NCI-H1092 treated with DMSO at 0.1 percent for 48 hours (cell line): ENCODE data around the gene B9D2.
A peak's percentile ranks its signal among the peaks of the same experiment; 100 is the strongest.
"Not testable (repeated sequence)": the region's sequence is repeated elsewhere in the genome, so short reads cannot be mapped to it uniquely, and the experiment has no call there.

Experiments
- DNase-seq: peaks from one replicate; lab custom pipeline; 2025; lab: John Stamatoyannopoulos, UW

B9D2 gene

DNA sequence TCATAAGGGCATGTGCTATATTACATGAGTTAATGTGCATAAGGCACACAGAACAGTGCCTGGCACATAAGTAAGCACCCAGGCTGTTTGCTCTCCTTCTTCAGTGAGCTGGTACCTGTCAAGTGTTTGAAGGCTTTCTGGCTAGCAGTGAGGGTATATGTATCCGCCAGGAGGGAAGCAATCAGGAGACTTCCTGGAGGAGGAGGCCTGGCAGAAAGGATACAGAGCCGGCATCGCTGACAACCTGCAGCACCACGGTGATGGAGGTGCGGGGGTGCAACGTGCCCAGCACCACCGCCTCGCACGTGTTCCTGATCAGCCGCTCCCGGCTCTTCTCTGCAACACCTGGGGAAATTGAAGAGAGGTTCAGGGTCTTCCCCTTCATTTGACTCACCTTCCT lies 27.7 kb upstream of the B9D2 start:
- no peak for DNase-seq

DNA sequence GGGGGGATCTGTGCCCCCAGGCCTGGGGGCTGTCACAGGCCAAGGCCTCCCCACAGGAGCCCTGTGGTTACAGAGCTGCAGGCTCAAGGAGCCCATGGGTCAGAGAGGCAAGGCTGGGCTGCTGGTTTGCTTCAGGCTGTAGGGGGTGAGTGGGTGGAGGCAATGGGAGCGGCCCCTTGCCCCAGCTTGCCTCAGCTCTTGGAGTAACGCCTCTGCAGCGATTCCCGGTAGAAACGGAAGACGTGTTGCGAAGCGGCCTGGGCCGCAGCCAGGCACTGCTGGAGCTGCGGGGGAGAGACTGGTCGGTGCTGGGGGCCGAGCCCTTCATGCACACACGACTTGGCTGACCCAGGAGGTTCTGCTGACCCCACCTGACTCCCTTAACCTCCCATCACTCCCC lies 22.5 kb upstream of the B9D2 start:
- DNase-seq = no peak

DNA sequence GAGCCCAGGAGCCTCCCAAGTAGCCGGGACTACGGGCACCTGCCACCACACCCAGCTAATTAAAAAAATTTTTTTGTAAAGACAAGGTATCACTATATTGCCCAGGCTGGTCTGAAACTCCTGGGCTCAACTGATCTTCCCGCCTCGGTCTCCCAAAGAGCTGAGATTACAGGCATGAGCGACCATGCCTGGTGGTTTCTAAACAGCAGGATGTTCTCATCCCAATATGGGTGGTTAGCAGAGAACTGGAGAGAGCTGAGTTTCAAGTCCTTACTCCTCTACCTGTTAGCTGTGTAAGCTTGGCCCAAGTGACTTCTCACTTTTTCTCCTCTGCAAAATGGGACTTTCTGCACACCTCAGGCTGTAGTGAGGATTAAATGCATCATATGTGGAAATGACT lies 20.4 kb upstream of the B9D2 start:
- no peak for DNase-seq

DNA sequence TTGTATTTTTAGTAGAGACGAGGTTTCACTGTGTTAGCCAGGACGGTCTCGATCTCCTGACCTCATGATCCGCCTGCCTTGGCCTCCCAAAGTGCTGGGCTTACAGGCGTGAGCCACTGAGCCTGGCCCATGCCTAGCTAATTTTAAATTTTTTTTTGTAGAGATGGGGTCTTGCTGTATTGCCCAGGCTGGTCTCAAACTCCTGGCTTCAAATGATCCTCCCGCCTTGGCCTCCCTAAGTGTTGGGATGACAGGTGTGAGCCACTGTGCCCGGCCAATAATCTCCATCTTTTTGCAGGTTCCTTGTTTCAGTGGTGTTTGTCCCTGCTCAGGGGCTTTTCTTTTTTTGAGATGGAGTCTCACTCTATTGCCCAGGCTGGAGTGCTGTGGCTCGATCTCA lies 17.6 kb upstream of the B9D2 start:
- DNase-seq = not testable (repeated sequence)

DNA sequence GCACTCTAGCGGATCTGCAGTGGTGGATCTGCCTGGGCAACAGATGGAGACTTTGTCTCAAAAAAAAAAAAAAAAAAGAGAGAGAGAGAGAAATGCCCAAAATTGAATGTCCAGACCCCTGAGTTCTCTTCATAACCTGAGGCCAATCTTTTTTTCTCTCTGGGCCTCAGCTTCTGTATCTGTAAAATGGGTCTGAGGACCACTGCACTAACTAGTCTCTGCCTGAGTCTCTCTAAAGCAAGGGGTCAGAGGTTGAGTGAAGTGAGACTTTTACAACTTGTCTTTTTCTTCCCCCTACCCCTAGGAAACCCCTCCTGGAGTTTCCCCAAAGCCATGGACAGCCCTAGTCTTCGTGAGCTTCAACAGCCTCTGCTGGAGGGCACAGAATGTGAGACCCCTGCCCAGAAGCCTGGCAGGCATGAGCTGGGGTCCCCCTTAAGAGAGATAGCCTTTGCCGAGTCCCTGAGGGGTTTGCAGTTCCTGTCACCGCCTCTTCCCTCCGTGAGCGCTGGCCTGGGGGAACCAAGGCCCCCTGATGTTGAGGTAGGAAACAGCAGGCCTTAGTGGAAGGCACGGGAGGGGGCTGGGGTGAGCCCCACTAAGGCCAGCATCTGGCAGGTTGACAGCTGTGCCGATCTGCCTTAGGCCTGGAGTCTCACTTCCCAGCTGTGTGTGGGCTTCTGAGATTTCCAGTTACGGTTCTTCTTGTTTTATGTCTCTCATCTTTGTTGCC lies 14.2 kb upstream of the B9D2 start:
- DNase-seq = no peak

DNA sequence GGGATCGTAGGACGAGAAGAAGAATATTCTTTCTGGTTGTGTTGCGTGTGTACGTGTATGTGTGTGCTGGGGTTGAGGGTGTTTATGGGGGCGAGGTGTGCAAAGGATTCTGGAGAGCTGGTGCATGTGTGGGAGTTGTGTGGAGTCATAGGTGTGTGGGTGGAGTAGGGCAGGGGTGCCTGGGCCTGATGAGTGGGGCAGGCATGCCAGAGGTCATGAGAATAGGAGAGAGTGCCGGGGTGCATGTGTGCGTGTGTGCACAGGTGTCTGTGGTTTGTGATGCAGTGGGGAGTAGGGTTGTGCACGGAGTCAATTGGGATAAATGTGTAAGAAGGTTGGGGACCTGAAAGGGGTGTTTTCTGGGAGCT lies 13.0 kb upstream of the B9D2 start:
- DNase-seq = no peak

DNA sequence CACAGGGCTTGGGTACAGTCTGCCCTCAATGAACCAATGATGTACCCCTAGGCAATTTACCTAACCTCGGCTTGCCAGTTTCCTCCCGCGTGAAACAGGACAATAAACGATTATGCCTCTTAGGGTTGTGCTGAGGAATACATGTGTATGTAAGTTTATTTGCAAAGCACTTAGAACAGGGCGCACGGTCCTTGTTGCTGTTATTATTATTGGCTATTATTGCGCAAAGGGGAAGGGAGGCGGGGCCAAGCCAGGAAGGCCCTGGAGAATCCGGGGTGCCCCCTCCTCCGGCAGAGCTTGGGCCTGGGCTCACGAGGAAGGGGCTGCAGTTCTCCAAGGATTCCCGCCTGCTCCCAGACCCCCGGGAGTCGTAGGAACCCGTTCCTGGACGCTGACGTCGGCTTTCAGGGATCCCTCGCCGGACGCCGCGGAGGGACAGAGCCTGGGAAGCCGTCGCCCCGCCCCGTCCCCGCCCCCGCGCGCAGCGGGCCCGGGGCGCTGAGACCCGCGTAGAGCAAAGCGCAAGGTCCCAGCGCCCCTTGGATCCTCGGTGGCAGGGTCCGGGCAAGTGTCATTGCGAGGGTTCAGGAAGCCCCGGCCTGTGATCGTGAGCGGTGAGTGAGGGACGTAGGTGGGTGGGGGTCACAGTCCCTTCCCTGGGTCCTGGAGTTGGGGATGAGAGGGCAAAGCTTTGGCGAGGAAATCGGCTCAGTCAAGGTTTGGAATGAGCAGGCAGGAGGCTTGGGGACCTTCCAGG lies 12.5 kb upstream of the B9D2 start, which contains the start of gene TMEM91:
Gene TMEM91, plus strand, starts transcription at position 293 of the 757 bp plus-strand sequence. CDS start 1,777 bp downstream, outside the sequence.
- DNase-seq = no peak

DNA sequence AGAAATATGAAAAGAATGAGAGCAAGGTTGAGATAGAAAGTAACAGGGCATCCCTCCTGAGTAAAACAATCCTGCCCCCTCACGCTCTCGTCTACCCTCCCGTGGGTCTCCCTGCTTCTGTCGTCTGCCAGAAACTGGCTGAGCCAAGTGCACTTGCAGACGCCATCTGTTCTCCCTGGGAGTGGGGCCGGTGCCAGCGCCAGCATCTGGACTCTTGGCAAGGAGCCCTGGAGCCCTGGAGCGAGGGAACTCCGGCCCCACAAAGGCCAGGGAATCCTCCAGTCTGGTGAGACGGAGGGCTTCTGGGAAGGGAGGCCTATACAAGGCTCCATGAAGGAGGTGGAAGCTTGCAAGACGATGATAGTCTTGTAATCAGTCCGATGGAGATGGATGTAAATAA lies 10.0 kb upstream of the B9D2 start:
- peak; percentile 89 for DNase-seq

DNA sequence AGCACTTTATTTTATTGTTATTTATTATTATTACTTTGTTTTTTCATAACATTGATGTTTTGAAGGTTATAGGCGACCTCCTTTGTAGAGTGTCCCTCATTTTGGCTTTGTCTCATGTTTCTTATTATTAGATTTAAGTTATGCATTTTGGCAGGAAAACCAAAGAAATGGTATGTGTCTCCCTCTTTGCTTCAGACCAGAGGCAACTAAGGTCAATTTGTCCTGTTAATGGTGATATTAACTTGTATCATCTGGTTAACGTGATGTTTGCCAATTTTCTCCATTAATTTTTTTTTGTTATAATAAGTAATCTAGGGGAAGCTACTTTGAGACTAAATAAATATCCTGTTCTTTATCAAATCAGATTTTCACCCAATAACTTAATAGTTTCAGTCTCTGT lies 8.6 kb upstream of the B9D2 start:
- no peak for DNase-seq

DNA sequence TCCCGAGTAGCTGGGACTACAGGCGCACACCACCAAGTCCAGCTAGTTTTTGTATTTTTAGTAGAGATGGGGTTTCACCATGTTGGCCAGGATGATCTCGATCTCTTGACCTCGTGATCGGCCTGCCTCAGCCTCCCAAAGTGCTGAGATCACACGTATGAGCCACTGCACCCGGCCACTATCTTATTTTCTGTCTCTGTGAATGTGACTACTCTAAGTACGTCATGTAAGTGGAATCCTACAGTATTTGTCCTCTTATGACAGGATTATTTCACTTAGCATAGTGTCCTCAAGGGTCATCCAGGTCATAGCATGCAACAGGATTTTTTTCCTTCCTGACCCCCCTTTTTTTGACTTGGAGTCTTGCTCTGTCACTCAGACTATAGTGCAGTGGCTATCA lies 7.6 kb upstream of the B9D2 start:
- no peak for DNase-seq

DNA sequence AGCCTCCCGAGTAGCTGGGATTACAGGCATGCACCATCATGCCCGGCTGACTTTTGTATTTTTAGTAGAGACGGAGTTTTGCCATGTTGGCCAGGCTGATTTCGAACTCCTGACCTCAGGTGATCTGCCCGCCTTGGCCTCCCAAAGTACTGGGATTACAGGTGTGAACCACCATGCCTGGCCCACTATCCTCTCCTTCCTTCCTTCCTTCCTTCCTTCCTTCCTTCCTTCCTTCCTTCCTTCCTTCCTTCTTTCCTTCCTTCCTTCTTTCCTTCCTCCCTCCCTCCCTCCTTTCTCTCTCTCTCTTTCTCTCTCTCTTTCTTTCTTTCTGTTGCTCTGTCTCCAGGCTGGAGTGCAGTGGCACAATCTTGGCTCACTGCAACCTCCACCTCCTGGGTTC lies 7.2 kb upstream of the B9D2 start:
- DNase-seq = not testable (repeated sequence)

DNA sequence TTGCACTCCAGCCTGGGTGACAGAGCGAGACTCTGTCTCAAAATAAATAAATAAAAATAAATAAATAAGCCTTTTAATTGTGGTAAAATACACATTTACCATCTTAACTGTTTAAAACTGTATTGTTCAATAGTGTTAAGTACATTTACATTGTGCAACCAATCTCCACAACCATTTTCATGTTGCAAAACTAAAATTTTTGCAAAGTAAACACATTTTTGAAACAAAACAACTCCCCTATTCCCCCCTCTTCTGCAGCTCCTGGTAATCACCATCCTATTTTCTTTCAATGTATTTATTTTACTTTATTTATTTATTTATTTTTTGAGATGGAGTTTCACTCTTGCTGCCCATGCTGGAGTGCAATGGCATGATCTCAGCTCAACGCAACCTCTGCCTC lies 5.8 kb upstream of the B9D2 start:
- DNase-seq = no peak

DNA sequence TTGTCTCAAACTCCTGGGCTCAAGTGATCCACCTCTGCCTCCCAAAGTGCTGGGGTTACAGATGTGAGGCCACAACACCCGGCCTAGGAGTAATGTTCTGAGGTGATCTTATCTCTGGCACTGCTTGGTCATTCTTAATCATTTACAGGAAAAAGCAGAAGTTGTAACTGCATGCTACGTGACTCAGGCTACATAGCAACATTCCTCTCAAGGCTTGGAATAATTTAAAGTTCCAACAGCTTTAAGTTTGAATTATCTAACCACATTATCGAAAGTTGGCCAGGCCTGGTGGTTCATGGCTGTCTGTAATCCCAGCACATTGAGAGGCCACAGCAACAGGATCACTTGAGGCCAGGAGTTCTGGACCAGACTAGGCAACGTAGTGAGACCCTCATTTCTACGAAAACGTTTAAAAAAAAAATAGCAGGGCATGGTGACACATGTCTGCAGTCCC lies 3.9 kb upstream of the B9D2 start:
- no peak for DNase-seq

DNA sequence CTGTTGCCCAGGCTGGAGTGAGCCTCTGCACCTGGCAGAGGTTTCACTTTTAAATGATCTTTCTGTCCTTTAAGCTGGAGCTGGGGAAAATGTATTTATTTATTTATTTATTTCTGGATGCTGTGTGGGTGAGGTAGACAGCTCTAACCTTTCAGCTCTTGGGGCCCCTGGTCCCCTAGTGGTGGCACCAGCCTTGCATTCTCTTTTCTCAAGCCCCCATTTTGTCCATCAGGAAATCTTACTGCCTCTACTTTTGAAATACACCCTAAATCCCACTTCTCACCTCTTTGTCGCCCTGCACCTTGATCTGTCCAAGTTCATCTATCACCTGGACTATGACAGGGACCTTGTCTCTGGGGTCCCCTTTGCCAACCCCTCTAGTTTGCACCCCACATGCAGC lies 2.1 kb upstream of the B9D2 start:
- no peak for DNase-seq

DNA sequence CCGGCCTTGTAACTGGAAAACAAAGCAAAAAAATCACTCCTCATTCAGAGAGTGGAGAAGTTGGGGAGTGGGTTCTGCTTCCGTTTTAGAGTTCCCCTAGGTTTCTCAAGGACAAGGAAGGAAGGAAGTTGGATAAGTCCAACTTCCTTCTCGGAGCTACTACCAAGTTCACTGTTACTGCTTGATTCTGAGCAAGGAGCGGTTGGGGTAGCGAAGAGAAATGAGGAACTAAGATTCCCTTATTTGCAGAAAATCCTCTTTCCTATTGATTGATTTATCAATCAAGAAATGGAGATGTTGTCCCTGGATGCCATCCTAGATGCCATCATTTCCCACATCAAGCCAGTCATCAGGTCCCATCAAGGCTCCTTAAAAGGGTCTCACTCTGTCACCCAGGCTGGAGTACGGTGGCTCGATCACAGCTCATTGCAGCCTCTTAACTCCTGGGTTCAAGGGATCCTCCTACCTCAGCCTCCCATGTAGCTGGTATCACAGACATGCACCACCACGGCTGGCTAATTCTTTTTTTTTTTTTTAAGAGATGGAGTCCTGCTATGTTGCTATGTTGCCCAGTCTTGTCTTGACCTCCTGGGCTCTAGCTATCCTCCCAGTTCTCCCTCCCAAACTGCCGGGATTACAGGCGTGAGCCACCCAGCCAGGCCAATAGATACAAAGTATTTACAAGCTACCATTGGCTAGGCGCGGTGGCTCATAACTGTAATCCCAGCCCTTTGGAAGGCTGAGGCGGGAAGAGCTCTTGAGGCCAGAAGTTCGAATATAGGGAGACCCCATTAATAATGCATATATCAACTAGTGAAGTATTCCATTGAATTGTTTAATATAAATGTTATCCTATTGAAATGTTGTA lies 809 bp upstream of the B9D2 start:
- DNase-seq = no peak

DNA sequence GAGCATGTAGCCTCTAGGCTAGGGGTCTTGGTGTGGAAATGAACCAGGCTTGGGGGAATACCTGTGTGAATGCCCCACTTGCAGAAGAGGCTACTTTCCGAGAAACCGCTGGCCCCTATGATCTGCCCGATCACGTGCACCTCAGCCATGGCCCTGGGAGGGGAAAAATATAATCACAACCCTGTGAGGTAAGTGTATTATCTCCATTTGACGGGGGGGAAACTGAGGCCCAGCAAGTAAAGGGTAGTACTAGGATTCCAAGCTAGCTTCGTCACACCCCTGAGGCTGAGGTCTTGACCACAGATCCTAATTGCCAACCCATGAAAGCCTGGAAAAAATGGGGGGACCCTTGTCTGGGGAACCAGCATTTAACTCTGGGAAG lies 587 bp downstream of the B9D2 start:
- no peak for DNase-seq

DNA sequence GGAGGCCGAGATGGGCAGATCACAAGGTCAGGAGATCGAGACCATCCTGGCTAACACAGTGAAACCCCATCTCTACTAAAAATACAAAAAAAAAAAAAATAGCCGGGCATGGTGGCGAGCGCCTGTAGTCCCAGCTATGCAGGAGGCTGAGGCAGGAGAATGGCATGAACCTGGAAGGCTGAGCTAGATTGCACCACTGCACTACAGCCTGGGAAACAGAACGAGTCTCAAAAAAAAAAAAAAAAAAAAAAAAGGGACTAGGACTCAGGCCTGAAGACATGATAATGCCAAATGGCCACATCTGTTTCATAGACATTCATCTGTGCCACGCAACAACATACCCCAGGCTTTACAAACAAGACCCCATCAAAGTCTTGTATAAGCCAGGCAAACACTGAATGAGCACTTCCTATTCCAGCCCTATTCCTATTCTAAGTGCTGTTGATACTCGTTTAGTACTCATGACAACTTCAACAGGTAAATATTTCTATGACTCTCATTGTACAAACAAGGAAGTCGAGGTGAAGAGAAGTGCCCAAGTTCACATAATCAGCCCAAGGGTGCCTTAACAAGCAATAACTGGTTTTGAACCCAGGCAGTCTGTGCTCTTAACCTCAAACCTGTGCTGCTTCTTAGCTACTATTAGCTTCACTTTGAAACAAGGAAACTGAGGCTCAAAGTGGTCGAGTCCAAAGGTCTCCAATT lies 1.7 kb downstream of the B9D2 start:
- no peak for DNase-seq

DNA sequence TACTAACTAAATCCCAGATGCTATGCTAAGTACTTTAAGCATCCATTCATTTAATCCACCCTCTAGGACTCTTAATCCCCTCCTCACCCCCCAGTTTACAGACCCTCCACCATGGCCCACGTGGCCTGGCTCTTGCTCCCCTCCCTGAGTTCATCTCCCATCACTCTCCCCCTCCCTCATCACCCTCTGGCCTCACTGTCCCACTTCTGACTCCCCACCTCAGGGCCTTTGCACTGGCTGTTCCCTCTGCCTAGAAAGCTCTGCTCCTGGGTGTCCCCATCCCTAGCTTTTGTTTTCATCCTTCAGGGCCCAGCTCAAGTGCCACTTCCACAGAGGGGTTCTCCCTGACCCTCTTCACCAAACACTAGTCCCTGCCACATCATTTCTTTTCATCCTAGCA lies 4.2 kb downstream of the B9D2 start:
- DNase-seq = no peak

DNA sequence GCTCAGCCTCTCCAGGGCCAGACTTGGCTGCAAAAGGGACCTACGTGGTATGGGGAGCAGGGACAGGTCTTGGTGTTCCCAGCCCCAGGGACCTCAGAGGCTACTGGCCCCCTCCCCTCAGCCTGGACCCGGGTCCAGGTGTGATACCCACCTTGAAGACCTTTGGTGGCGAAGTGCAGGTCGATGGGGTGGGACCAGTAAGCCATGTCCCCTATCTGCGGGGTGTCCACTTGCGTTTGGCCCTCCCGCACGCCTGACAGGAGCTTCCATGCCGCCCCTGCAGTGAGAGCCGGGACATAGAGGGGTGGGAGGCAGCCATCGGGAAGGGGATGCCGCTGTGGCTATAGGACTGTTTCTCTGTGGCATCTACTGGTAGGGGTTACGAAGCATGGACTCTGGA lies 6.2 kb downstream of the B9D2 start:
- no peak for DNase-seq

DNA sequence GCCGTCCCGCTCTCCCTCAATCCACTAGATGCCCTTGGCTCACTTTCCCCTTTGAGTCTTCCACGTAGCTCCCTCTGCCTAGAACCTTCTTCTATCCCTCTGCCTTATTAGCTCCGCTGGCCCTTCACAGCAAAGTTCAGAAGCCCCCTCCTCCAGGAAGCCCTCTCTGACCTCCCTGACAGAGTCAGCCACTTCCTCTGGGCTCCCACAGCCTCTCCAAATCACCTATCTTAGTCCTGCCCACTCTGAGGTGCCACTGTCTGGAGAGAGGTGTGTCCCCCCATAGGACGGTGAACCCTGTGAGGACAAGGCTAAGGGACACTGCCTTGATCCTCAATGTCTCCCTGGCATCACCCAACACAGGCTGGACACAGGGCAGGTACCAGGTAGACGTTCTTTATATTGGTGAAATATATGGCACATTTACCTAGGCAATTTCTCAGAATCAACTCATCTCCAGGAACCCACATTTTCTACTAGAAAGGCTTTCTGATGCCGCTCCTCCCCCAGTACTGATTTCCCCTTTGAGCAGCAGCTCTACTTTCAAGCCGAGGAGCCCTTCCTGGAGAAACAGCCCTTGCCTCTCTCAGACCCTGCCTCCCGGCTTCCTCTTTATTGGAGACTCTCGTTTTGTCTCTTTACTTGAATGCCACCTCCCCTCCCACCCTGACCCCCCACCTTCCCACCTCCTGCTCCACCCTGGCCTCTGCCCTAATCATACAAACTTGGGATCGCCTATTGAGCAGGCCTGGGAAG lies 6.8 kb downstream of the B9D2 start:
- DNase-seq = no peak

DNA sequence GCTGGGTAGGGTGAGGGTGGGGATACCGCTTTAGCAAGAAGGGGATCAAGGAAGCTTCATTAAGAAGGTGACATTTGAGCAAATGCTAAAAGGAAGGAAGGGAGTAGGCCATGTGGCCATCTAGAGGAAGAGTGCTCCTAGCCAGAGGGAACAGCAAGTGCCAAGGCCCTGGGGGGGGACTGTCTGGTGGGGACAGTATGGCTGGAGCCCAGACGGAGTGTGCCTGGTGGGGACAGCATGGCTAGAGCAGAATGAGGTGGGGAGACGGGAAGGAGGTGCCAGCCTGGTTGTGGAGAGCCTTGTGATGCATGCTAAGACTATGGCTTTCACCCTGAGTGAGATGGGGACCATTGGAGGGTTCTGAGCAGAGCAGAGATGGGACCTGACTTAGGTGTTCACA lies 8.1 kb downstream of the B9D2 start:
- no peak for DNase-seq
